Endodermal cell (in vitro differentiated cells): ENCODE results near the gene RPA1. TPM values are rescaled to one million over a fixed set of nuclear protein-coding genes. Genes with fewer than 3 reads are reported as not detected.

Experiments used
- DNase-seq: peaks from one replicate; pipeline ENCODE4 v3.0.0-alpha.2; 2017
- H3K27ac ChIP-seq: 2 replicates; pipeline ENCODE4 v1.5.1; 2013; ENCODE audit warnings: mild to moderate bottlenecking, low read depth, low read length, moderate library complexity
- H3K27me3 ChIP-seq: 2 replicates; pipeline ENCODE4 v1.6.1; 2013; ENCODE audit warnings: mild to moderate bottlenecking, low read length, moderate library complexity; ENCODE audit not compliant: insufficient read depth, control insufficient read depth, poor library complexity, severe bottlenecking
- H3K36me3 ChIP-seq: 2 replicates; pipeline ENCODE4 v1.7.0; 2013; ENCODE audit warnings: mild to moderate bottlenecking, low read length, moderate library complexity; ENCODE audit not compliant: control insufficient read depth, insufficient read depth
- H3K4me1 ChIP-seq: one replicate; pipeline ENCODE4 v1.7.0; 2013; ENCODE audit warnings: low read length; ENCODE audit not compliant: control insufficient read depth, insufficient read depth
- H3K4me3 ChIP-seq: 2 replicates; pipeline ENCODE4 v1.5.1; 2013; ENCODE audit warnings: mild to moderate bottlenecking, low read length, moderate library complexity
- H3K9ac ChIP-seq: 2 replicates; pipeline ENCODE4 v1.6.1; 2013; ENCODE audit warnings: mild to moderate bottlenecking, low read length, moderate library complexity; ENCODE audit not compliant: poor library complexity, severe bottlenecking; ENCODE audit errors: extremely low read depth
- H3K9me3 ChIP-seq: 2 replicates; pipeline ENCODE4 v1.6.1; 2013; ENCODE audit warnings: mild to moderate bottlenecking, low read length, moderate library complexity; ENCODE audit not compliant: control insufficient read depth
- H3K27ac Mint-ChIP-seq: 2 replicates; pipeline ENCODE4 v1.8.0; 2020; ENCODE audit warnings: mixed read lengths
- H3K27me3 Mint-ChIP-seq: 2 replicates; pipeline ENCODE4 v1.8.0; 2021; ENCODE audit warnings: mild to moderate bottlenecking, mixed read lengths; ENCODE audit not compliant: insufficient read depth
- H3K36me3 Mint-ChIP-seq: 2 replicates; pipeline ENCODE4 v1.8.0; 2020; ENCODE audit warnings: low read depth, mixed read lengths
- H3K4me1 Mint-ChIP-seq: 2 replicates; pipeline ENCODE4 v1.8.0; 2020; ENCODE audit warnings: mixed read lengths
- H3K4me3 Mint-ChIP-seq: 2 replicates; pipeline ENCODE4 v1.8.0; 2020; ENCODE audit warnings: mild to moderate bottlenecking, moderate library complexity, mixed read lengths
- H3K9me3 Mint-ChIP-seq: 2 replicates; pipeline ENCODE4 v1.8.0; 2020; ENCODE audit warnings: mild to moderate bottlenecking, mixed read lengths
- CTCF ChIP-seq: fragments of 200-600 bp; sonication (generic); conservative IDR thresholded peaks from 2 replicates; pipeline ENCODE4 v1.5.0; 2021; ENCODE audit warnings: antibody characterized with exemption, mild to moderate bottlenecking
- WGBS, 2 experiments: methylation state at CpG; one replicate each; pipeline versions ENCODE4 v1.1.5 to v1.1.7; 2013; ENCODE audit warnings: missing lambda C conversion rate in 2 of 2, mixed read lengths in 1 of 2; ENCODE audit not compliant: insufficient coverage in 1 of 2, insufficient read length in 1 of 2; 5-methylcytosine and 5-hydroxymethylcytosine counted together
- total RNA-seq, 2 donors: library from RNA; stranded (reverse); fragmentation: NEBNext Ultra II Directional in 1 of 2; extraction: Animal tissue kit (Norgen Biotek cat#: 25700) in 1 of 2; gene quantifications; 2 replicates in 1 of 2; 3 replicates in 1 of 2; pipeline ENCODE4 v1.2.1, GENCODE V29; 2021

RPA1 gene
- total RNA-seq, 2 donors from 2014 or later, result 190 to 249 TPM

DNA sequence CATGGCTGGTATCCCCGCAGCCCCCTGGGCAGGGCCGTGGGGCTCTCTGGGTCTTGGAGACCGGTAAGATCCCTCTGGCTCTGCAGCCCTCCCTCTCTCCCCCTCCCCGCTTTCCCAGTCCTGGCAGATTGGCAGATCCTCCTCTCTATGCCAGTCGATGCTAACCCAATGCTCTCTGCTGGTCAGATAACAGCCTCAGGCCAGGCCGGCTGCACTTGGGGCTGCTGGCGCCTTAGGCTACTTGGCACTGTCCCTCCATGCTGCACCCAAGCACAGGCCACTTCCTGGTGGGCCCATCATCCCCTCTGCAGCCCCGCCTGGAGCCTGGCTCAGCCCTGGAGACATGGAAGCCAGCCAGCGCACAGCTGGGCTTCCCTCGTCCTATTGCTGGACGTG, 113.6 kb downstream of the RPA1 start:
- Histone ChIP-seq H3K9me3 (no peaks in the 10 kb centered on the region), H3K4me1 (peaks cover 10% of the 10 kb centered on the region), H3K36me3 (peaks cover 7% of the 10 kb centered on the region), H3K4me3 (no peak overlapping the region), H3K9ac (no peak overlapping the region), H3K27me3 (no peaks in the 10 kb centered on the region), H3K27ac (no peak overlapping the region)
- H3K27ac Mint-ChIP-seq, result no peak overlapping the region
- peaks cover 17% of the 10 kb centered on the region for H3K4me1 Mint-ChIP-seq
- no peaks in the 10 kb centered on the region for H3K27me3 Mint-ChIP-seq
- peaks cover 1% of the 10 kb centered on the region for H3K36me3 Mint-ChIP-seq
- no peaks in the 10 kb centered on the region for H3K9me3 Mint-ChIP-seq
- H3K4me3 Mint-ChIP-seq, result no peak overlapping the region
- TF ChIP-seq CTCF, result no peak
- 95 to 97% methylated on average over 9 to 11 of the region's 11 CpGs for WGBS, 2 experiments
- DNase-seq, result no peak

- H3K4me1 Mint-ChIP-seq, result peaks cover 22% of the 10 kb centered on the region
- H3K27ac Mint-ChIP-seq, result no peak overlapping the region
- H3K36me3 ChIP-seq, result peaks cover 7% of the 10 kb centered on the region
- no peak overlapping the region for H3K9ac ChIP-seq
- 72 to 88% methylated on average over 9 to 12 of the region's 12 CpGs for WGBS, 2 experiments
- H3K4me3 Mint-ChIP-seq, result no peak overlapping the region
- H3K4me1 ChIP-seq, result peaks cover 10% of the 10 kb centered on the region
- H3K4me3 ChIP-seq, result no peak overlapping the region
- TF ChIP-seq CTCF, result peak; percentile 10
- no peak overlapping the region for H3K27ac ChIP-seq
- H3K9me3 ChIP-seq, result no peaks in the 10 kb centered on the region
- H3K36me3 Mint-ChIP-seq, result peaks cover 8% of the 10 kb centered on the region
- H3K27me3 Mint-ChIP-seq, result peaks cover 8% of the 10 kb centered on the region
- DNase-seq, result no peak
- H3K27me3 ChIP-seq, result no peaks in the 10 kb centered on the region
- H3K9me3 Mint-ChIP-seq, result no peaks in the 10 kb centered on the region
Observed at GRCh38 chr17:1945621-1946020, 115.8 kb downstream of the RPA1 start.

GRCh38 chr17:1946021-1946932, 116.5 kb downstream of the RPA1 start:
- DNase-seq, result no peak
- H3K27me3 ChIP-seq, result no peaks in the 10 kb centered on the region
- Mint-ChIP-seq H3K9me3 (no peaks in the 10 kb centered on the region), H3K4me1 (peaks cover 22% of the 10 kb centered on the region), H3K27ac (no peak overlapping the region), H3K4me3 (no peak overlapping the region), H3K27me3 (peaks cover 10% of the 10 kb centered on the region), H3K36me3 (peaks cover 8% of the 10 kb centered on the region)
- H3K4me1 ChIP-seq, result peaks cover 10% of the 10 kb centered on the region
- no peak for TF ChIP-seq CTCF
- WGBS, 2 experiments, result 81 to 93% methylated on average over 10 to 20 of the region's 20 CpGs
- no peak overlapping the region for H3K27ac ChIP-seq
- peaks cover 7% of the 10 kb centered on the region for H3K36me3 ChIP-seq
- H3K9ac ChIP-seq, result no peak overlapping the region
- H3K9me3 ChIP-seq, result no peaks in the 10 kb centered on the region
- no peak overlapping the region for H3K4me3 ChIP-seq
